NCI-H1105 (cell line): ENCODE data around the gene GRID1.

Source experiments
- DNase-seq: peaks from one replicate; lab custom pipeline; 2025; lab: John Stamatoyannopoulos, UW

GRID1 gene

GRCh38 chr10:86366033-86366901 is at the start of gene GRID1:
Gene GRID1, minus strand, starts transcription at chr10:86366795.
- no peak for DNase-seq

- DNase-seq, result no peak
Observed at GRCh38 chr10:86415583-86415982, 49.0 kb upstream of the GRID1 start.

- no peak for DNase-seq
Observed at GRCh38 chr10:86415116-86415515, 48.5 kb upstream of the GRID1 start.

GRCh38 chr10:86413046-86413728 is 46.6 kb upstream of the GRID1 start:
- DNase-seq, result no peak

- DNase-seq, result no peak
Observed at GRCh38 chr10:86411852-86412560, 45.4 kb upstream of the GRID1 start.

GRCh38 chr10:86411281-86411841 is 44.8 kb upstream of the GRID1 start:
- DNase-seq, result no peak

GRCh38 chr10:86410542-86411124 is 44.0 kb upstream of the GRID1 start:
- DNase-seq, result no peak

- DNase-seq, result no peak
Observed at GRCh38 chr10:86409183-86409582, 42.6 kb upstream of the GRID1 start.

GRCh38 chr10:86403183-86403797 is 36.7 kb upstream of the GRID1 start:
- DNase-seq, result no peak

- DNase-seq, result no peak
Observed at GRCh38 chr10:86402283-86402941, 35.8 kb upstream of the GRID1 start.

- no peak for DNase-seq
Observed at GRCh38 chr10:86401588-86402282, 35.1 kb upstream of the GRID1 start.

GRCh38 chr10:86400705-86401587 is 34.4 kb upstream of the GRID1 start:
- DNase-seq, result no peak

- peak; percentile 78 for DNase-seq
Observed at GRCh38 chr10:86399879-86400704, 33.5 kb upstream of the GRID1 start.

- no peak for DNase-seq
Observed at GRCh38 chr10:86399514-86399878, 32.9 kb upstream of the GRID1 start.

GRCh38 chr10:86397120-86397519 is 30.5 kb upstream of the GRID1 start:
- no peak for DNase-seq

GRCh38 chr10:86393862-86394455 is 27.4 kb upstream of the GRID1 start:
- DNase-seq, result no peak

GRCh38 chr10:86393362-86393761 is 26.8 kb upstream of the GRID1 start:
- no peak for DNase-seq

- DNase-seq, result no peak
Observed at GRCh38 chr10:86392723-86393094, 26.1 kb upstream of the GRID1 start.
